ENCODE results near the gene ASCC2.

DNA sequence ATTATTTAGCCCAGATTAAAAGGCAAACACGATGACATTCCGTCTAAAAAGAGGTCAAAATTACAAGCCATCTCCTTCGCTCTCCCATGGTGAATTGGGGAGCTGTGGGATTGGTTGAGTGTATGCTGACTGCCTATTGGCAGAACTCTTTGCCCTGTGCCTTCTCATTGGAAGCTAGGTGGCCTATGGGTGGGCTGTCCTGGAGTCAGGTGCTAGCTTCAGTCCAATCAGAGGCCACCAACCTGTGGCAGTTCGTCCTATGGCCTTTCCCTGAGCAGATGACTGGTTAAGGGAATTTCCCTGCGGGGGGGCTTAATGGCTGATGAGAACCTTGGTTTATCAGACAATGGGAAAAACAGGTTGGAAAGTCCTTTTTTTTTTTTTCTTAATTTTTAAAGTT is 41.7 kb upstream of the ASCC2 start:
- TF ChIP-seq, protein P1, sequence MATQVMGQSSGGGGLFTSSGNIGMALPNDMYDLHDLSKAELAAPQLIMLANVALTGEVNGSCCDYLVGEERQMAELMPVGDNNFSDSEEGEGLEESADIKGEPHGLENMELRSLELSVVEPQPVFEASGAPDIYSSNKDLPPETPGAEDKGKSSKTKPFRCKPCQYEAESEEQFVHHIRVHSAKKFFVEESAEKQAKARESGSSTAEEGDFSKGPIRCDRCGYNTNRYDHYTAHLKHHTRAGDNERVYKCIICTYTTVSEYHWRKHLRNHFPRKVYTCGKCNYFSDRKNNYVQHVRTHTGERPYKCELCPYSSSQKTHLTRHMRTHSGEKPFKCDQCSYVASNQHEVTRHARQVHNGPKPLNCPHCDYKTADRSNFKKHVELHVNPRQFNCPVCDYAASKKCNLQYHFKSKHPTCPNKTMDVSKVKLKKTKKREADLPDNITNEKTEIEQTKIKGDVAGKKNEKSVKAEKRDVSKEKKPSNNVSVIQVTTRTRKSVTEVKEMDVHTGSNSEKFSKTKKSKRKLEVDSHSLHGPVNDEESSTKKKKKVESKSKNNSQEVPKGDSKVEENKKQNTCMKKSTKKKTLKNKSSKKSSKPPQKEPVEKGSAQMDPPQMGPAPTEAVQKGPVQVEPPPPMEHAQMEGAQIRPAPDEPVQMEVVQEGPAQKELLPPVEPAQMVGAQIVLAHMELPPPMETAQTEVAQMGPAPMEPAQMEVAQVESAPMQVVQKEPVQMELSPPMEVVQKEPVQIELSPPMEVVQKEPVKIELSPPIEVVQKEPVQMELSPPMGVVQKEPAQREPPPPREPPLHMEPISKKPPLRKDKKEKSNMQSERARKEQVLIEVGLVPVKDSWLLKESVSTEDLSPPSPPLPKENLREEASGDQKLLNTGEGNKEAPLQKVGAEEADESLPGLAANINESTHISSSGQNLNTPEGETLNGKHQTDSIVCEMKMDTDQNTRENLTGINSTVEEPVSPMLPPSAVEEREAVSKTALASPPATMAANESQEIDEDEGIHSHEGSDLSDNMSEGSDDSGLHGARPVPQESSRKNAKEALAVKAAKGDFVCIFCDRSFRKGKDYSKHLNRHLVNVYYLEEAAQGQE (IDR thresholded peaks at IDR 0.05): no peak
- TF ChIP-seq, protein P2, sequence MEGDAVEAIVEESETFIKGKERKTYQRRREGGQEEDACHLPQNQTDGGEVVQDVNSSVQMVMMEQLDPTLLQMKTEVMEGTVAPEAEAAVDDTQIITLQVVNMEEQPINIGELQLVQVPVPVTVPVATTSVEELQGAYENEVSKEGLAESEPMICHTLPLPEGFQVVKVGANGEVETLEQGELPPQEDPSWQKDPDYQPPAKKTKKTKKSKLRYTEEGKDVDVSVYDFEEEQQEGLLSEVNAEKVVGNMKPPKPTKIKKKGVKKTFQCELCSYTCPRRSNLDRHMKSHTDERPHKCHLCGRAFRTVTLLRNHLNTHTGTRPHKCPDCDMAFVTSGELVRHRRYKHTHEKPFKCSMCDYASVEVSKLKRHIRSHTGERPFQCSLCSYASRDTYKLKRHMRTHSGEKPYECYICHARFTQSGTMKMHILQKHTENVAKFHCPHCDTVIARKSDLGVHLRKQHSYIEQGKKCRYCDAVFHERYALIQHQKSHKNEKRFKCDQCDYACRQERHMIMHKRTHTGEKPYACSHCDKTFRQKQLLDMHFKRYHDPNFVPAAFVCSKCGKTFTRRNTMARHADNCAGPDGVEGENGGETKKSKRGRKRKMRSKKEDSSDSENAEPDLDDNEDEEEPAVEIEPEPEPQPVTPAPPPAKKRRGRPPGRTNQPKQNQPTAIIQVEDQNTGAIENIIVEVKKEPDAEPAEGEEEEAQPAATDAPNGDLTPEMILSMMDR (IDR thresholded peaks at IDR 0.05; ENCODE audit: low read depth, low read length, missing input control): no peak
- TF ChIP-seq, protein P3, sequence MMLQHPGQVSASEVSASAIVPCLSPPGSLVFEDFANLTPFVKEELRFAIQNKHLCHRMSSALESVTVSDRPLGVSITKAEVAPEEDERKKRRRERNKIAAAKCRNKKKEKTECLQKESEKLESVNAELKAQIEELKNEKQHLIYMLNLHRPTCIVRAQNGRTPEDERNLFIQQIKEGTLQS (IDR thresholded peaks at IDR 0.05): no peak
- no peak for TF ChIP-seq TAF1 (conservative IDR thresholded peaks at IDR 0.05)
- TF ChIP-seq SP1 (IDR thresholded peaks at IDR 0.05): no peak
- TF ChIP-seq RAD21 (IDR thresholded peaks at IDR 0.05): no peak
- TF ChIP-seq, protein P4, sequence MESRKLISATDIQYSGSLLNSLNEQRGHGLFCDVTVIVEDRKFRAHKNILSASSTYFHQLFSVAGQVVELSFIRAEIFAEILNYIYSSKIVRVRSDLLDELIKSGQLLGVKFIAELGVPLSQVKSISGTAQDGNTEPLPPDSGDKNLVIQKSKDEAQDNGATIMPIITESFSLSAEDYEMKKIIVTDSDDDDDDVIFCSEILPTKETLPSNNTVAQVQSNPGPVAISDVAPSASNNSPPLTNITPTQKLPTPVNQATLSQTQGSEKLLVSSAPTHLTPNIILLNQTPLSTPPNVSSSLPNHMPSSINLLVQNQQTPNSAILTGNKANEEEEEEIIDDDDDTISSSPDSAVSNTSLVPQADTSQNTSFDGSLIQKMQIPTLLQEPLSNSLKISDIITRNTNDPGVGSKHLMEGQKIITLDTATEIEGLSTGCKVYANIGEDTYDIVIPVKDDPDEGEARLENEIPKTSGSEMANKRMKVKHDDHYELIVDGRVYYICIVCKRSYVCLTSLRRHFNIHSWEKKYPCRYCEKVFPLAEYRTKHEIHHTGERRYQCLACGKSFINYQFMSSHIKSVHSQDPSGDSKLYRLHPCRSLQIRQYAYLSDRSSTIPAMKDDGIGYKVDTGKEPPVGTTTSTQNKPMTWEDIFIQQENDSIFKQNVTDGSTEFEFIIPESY (IDR thresholded peaks at IDR 0.05): no peak
- no peak for TF ChIP-seq GABPA (IDR thresholded peaks at IDR 0.05 in 1 of 2, conservative IDR thresholded peaks at IDR 0.05 in 1 of 2)
- no peak for TF ChIP-seq YY1 (IDR thresholded peaks at IDR 0.05)
